Activated T-helper 1 cell treated with Interleukin-2 at 50 U/mL for 16 hours (primary cell): ENCODE data around the gene BMF.

Experiments
- DNase-seq: peaks from one replicate; pipeline ENCODE4 v3.0.0-alpha.2; 2020; ENCODE audit warnings: low read depth

Gene BMF

DNA sequence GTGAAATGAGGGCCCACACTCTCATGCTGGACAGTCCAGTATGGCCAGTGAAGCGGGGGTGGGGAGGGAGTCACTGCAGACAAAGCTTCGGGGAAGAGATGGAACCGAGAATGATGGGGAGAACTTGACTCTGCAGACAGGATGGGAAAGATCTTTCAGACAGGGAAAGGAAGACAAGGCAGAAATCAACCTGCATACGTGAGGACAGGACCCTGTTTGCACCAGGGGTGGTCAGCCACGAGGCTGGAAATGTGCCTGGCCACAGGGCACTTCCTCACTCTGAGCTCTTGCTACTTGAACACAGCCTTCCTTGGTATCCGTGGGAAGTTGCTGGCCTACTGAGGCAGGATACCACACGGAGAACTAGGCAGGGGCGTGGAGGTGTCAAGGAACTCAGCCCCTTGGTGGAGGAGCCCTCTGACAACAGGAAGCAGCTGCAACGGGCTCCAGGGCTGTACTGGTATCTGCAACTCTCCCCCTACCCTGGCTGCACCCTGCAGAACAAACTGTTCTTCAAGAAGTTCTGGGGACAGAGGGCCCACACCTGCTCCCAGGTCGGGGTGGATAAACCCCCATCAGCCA is 60.4 kb downstream of the BMF start:
- DNase-seq: no peak

DNA sequence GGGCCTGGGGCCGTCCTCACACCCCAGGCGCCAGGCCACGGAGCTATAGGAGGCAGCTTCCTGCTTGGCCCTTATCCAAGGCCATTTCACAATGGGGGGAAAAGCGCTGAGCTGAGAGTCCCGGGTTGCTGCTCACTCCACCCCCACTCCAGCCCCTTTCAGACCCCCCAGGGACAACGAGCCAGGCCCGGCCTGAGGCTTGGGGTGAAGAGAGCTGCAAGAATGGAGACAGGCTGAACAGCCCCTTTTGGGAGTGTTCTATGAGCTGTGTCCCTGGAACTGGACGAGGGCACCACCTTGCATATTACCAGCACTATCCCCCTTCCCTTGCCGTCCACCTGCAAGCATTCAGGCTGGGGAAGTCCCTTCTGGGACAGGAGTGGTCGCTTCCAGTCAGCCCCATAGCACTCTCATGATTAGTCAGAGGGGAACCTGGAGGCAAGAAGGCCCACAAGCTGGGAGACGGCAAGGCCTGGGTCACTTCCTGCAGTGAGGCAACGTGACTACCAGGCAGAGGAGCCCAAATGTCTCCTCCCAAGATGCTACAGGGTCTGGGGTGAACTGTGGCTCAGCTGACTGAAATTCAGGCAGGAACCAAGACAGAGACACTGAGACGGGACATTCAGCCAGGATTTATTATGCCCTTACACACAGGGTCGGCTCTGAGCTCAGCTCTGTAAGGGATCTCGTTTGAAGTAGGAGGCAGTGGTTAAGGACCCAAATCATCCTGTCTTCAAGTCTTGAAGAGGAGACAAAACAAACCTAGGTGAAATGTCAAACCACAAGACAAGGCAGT is 61.1 kb downstream of the BMF start:
- peak; percentile 31 for DNase-seq

DNA sequence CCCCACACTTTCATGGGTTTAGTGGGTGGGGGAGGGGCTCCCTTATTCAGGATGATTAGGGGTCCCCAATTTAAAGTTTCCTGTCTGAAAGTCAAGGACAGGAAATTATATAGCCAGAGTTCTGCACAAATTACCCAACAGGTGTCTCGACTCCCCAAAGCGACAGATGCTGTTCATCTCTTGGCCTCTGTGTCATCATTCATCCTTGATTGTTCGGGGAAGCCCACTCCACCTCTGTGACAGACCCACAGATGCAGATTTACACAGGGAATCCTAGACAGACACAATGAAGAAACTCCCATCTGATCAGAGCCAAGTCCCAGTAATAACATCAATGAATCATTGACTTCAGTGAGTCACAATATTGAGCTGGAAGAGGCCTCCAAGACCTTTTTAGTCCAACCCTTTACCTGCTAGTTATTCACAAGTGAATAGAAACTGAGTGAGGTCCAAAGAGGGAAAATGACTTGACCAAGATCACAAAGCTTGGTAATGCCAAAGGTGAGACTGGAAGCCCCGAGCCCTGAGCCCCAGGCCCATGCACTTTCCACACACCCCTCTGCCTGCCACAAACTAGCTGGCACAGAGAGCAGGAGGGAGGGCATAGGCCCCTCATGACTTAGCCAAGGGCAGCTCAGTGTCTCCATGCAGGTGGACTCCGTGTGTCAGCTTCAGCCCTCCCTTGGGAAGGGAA is 61.8 kb downstream of the BMF start:
- no peak for DNase-seq

DNA sequence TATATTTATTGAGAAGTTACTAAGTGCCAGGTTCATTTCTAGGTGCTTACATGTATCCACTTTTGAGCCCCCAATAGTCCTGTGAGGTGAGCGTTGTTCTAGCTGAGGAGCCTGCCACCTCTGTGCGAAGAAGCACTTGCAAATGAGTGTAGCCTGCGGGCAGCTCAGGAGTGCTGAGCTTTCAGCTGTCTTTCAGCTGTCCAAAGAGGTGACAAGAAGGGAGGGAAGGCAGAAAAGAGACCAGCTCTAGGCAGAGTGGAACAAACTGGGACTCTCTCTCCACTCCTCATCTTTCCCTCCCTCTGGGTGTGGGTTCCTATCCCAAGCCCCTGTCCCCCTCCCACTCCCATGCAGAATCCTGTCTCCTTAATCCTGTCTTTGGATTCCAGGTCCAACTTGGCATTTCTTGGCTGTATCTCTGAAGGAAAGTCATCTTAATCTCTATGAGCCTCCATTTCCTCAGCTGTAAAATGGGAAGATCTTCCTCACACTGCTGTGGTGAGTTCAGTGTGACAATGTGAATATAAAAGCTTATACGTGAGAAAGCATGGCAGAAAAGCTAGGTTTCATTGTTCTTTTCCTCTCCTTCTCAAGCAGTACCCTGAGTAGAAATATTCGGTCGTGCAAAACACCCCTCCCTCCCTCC is 63.0 kb downstream of the BMF start:
- no peak for DNase-seq

DNA sequence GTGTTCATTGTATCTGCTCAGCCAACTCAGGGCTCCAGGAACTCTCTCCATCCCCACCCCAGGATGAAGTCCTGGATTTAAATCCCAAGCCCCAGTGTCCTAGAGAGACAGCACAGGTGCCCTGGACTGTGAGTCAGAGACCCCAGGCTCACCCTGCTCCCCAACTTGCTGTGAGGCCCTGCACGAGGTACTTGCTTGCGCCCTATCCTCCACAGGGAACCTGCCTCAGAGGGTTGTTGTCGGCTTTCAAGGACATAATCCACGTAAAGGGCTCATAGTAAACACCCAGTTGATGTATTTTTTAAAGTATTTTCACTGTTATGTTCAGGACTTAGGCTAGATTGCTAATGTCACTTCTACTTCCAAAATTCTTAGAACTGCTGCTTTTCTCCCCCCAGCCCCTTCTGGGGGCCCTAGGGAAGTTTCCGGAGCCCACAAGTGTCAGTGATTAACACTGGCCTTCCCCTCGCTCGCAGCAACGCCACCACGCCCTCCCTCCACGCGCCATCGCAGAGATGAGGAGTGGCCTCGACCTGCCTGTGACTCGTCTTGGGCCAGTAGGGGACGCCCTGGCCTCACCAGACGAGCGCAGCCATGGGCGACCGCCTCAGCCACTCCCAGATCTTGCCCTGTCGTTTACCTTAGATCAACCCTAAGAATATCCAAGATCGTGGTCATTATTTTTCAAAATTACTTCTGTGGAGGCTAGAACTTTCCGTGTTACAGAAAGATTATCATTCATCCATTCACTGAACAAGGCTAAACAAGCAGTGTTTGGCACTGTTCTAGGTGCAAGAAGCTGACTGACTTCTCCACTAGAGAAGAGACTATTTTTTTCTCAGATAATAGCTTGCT is 63.7 kb downstream of the BMF start:
- peak; percentile 71 for DNase-seq

DNA sequence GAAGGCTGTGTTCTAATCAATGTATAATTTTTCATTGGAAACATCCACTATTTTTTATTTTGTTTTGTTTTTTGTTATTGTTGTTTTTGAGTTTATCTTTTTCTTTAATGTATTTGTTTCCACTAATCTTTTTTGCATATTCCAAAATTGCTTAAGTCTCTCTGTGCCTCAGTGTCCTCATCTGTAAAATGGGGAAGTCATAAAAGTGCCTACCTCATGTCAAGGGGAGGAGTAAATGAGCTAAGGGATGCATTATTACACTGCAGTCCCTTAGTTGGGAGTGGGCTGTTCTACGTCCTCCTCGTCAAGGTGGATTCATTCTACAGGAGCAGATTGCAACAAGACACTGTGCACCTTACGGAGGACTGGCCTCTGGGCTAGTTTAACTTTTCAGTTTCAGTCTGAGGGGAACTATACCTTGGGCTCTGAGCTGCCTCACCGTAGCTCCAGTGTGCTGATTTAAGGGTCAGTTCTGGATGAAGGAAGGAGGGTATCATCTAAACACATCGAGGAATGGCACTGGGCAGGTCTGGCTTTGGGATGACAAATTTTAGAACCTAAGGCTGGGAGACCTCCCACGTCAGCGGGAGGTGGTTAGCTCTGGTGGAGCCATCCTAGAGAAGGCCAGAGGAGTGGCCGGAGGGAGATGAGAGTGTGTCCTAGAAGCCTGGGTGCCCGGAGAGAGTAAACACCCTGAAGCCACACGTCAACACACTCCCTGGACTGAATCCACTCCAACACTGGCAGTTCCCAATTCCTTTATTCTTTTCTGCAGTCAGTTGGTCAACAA is 64.6 kb downstream of the BMF start:
- no peak for DNase-seq

DNA sequence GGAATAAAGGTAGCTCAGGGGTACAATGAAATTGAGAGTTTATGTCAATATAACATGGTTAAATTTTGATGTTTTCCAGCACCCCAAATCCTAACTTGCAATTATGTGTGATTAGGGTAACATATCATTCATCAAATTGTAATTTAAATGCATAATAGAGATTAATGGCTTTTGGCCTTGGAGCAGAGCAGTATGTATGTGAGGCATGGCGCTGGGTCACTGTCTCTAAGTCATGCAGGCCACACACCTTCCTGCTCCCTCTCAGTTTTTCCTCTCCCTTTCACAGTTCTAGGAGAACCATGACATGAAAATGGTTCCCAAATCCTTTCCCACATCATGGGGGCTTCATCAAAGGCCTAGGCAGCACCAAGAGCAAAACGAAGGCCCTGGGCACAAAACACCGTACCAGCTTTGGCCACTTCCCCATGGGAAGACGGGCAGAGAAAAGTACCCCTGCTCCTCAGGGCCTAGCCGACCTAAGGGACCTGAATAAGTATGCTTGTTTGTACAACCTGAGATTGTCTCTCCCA is 65.8 kb downstream of the BMF start:
- no peak for DNase-seq

DNA sequence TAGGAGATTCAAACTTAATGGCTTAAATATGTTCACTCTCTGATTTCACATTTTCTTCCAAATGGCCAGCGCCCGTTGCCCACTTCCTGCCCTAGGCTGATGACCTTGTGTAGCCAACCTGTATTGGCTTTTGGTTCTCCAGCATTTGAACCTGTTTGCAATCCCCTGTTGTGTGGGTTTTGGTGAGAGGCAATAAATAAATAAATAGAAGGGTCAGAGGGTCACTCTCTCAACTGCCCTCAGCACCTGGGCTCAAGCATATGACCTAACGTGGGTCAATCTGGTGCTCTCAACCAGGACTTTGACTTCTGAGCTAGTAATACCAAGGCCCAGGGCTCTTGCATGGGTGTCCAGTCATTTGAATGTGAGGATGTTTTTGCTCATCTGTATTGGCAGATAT is 67.9 kb downstream of the BMF start:
- DNase-seq: no peak

DNA sequence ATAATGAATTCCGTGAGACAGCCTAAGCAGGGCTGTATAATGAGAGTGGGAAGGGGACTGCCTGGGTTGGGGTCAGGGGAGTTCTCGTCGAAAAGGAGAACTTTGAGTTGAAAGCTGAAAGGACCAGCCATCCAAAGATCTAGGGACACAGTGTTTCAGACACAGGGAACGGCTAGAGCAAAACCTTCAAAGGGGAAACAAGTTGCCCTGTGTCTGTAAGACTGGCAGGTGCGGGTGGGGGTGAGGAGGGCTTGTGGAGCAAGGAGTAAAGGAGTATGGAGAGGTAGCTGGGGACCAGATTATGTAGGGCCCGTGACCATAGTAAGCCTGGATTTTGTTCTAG is 68.4 kb downstream of the BMF start:
- DNase-seq: no peak

DNA sequence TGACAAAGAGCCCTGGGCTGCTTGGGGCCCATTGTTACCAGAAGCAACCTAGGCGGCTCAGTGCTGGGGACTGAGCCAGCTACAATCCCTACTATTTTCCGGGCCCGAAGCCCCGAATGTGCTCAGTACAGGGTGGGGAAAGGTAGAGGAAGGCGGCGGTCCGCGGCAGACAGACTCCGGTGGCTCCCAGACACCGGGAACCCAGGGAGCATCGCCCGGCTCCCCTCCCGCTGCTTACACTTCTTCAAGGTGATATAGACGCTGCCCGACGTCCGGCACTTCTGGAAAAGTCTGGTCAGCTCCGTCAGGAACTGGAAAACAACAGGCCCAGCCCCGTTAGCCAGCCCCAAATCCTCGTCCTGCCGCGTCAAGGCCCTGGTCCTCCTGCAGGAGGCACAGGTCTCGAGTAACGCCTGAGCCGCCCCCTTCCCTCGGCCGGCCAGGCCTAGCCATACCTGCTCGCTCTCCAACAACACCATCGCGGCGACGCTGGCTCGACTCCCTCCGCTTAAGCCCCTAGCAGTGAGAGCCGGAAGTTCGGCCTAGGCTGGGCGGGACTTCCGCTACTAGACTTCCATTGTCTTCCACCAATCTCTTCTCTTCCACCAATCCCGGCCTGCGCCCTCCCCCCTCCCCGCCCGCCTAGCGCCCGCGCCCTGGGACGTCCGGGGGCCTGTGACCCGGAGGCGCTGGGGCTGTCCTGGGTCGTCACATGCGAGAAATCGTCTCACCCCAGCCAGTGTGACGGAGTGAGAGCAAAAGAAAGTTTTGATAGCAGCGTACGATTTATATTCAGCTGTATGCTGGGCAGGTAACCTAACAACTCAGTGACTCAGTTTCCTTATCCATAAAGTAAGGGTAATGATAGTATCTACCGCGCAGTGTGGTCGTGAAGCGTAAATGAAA is 69.8 kb downstream of the BMF start, which contains the start of gene SRP14:
SRP14 (minus strand) TSS at position 544 of the 906 bp plus-strand sequence; CDS start at position 479, 65 bp downstream.
- DNase-seq: peak; percentile 89

DNA sequence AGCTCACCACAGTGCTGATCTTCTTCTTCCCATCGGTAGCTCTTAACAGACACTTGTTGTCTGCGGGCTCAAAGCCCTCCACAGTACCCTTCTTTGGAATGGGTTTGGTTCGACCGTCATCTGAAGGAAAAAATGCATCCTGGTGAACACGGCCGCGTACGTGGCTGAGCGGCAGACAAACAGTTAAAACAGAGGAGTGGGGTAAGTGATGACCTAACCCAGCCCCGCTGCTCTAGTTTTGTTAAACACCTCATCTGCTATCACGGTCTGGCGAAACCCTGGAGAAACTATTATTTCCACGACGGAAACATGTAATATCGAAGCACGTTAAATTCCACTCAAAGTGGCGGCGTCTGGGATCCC is 70.4 kb downstream of the BMF start:
- DNase-seq: no peak
